Measurements from ENCODE around the gene LRRFIP1. TPM values are rescaled to one million over a fixed set of nuclear protein-coding genes. Genes with fewer than 3 reads are reported as not detected.

The LRRFIP1 gene
- polyA plus RNA-seq, 1 of the 3 experiments (the other 2 are of a cell fraction), result 47.3 TPM

DNA sequence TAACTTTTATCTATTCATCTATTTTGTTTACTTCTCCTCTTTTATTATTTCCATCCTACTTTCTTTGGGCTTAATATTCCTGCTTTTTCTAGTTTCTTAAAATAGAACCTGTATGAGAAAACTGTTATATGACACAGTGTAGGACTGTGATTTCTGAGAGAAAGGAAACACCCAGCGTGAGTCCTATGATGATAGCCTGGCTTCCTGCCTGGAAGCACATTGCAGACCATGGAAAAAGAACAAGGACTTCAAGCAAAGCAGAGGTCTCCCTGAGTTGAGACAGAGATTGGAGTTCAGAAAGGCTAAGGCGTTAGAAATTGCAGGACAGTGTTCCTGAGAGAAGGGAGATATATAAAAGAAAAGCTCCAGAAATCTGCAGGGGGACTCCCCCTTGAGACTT is 178.9 kb downstream of the LRRFIP1 start:
- H3K9ac ChIP-seq, result no peak overlapping the region
- no peak for DNase-seq
- no peaks in the 10 kb centered on the region for H3F3A ChIP-seq (replicated peaks; ENCODE audit: insufficient read depth)
- no peaks in the 10 kb centered on the region for H3K9me3 ChIP-seq
- H3K4me3 ChIP-seq (ENCODE audit: low read depth in 2 of 2, low read length in 1 of 2), result no peak overlapping the region
- H3K4me1 ChIP-seq (ENCODE audit: control insufficient read depth in 1 of 2, insufficient read depth in 2 of 2, low read depth in 1 of 2, low read length in 1 of 2), result peaks cover 0 to 7% of the 10 kb centered on the region in 2 experiments; a peak in 1 of 4 replicates
- no peaks in the 10 kb centered on the region for H3K79me2 ChIP-seq (ENCODE audit: insufficient read depth)
- H2AFZ ChIP-seq (ENCODE audit: low read depth), result no peak overlapping the region
- H3K9me2 ChIP-seq, result no peaks in the 10 kb centered on the region
- H3K27ac ChIP-seq (ENCODE audit: low read depth in 2 of 2, low read length in 1 of 2), result no peak overlapping the region
- H4K20me1 ChIP-seq (ENCODE audit: insufficient read depth), result no peaks in the 10 kb centered on the region
- no peak for TF ChIP-seq EZH2phosphoT487 (IDR thresholded peaks at IDR 0.05; ENCODE audit: borderline replicate concordance, low read depth)
- no peak for TF ChIP-seq RFX5 (IDR thresholded peaks at IDR 0.05; ENCODE audit: low read length)
- no peak for TF ChIP-seq RCOR1 (IDR thresholded peaks at IDR 0.05; ENCODE audit: low read length)
- no peak for TF ChIP-seq ELF1 (IDR thresholded peaks at IDR 0.05)
- TF ChIP-seq TCF12 (IDR thresholded peaks at IDR 0.05), result no peak
- TF ChIP-seq MEF2A (IDR thresholded peaks at IDR 0.05; ENCODE audit: borderline replicate concordance, low read depth), result no peak
- TF ChIP-seq JUND (IDR thresholded peaks at IDR 0.05), result no peak
- no peak for TF ChIP-seq YY1 (IDR thresholded peaks at IDR 0.05; ENCODE audit: low read depth)
- TF ChIP-seq GABPA (IDR thresholded peaks at IDR 0.05; ENCODE audit: low read depth), result no peak
- TF ChIP-seq CHD2 (IDR thresholded peaks at IDR 0.05; ENCODE audit: low read length, partially characterized antibody), result no peak
- TF ChIP-seq TEAD4 (IDR thresholded peaks at IDR 0.05; ENCODE audit: borderline replicate concordance, insufficient read depth), result no peak
- no peak for TF ChIP-seq FOSL2 (IDR thresholded peaks at IDR 0.05; ENCODE audit: borderline replicate concordance, low read depth)
- TF ChIP-seq, protein P1, sequence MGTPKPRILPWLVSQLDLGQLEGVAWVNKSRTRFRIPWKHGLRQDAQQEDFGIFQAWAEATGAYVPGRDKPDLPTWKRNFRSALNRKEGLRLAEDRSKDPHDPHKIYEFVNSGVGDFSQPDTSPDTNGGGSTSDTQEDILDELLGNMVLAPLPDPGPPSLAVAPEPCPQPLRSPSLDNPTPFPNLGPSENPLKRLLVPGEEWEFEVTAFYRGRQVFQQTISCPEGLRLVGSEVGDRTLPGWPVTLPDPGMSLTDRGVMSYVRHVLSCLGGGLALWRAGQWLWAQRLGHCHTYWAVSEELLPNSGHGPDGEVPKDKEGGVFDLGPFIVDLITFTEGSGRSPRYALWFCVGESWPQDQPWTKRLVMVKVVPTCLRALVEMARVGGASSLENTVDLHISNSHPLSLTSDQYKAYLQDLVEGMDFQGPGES (IDR thresholded peaks at IDR 0.05; ENCODE audit: low read depth, low read length), result no peak
- TF ChIP-seq, protein P2, sequence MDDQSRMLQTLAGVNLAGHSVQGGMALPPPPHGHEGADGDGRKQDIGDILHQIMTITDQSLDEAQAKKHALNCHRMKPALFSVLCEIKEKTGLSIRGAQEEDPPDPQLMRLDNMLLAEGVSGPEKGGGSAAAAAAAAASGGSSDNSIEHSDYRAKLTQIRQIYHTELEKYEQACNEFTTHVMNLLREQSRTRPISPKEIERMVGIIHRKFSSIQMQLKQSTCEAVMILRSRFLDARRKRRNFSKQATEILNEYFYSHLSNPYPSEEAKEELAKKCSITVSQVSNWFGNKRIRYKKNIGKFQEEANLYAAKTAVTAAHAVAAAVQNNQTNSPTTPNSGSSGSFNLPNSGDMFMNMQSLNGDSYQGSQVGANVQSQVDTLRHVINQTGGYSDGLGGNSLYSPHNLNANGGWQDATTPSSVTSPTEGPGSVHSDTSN (IDR thresholded peaks at IDR 0.05), result no peak
- TF ChIP-seq MXI1 (IDR thresholded peaks at IDR 0.05; ENCODE audit: low read depth, low read length), result no peak
- TF ChIP-seq, protein P3, sequence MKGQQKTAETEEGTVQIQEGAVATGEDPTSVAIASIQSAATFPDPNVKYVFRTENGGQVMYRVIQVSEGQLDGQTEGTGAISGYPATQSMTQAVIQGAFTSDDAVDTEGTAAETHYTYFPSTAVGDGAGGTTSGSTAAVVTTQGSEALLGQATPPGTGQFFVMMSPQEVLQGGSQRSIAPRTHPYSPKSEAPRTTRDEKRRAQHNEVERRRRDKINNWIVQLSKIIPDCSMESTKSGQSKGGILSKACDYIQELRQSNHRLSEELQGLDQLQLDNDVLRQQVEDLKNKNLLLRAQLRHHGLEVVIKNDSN (IDR thresholded peaks at IDR 0.05; ENCODE audit: borderline replicate concordance, low read depth), result no peak
- no peak for TF ChIP-seq SMC3 (IDR thresholded peaks at IDR 0.05; ENCODE audit: low read depth, low read length)
- no peak for TF ChIP-seq FOXJ3 (CRISPR knock-in tag; IDR thresholded peaks at IDR 0.05)
- TF ChIP-seq RXRA (IDR thresholded peaks at IDR 0.05; ENCODE audit: borderline replicate concordance, low read depth), result no peak
- POLR2A ChIA-PET, result no interaction called here
- CTCF ChIA-PET, result no interaction called here
- WGBS (ENCODE audit: low lambda C conversion rate), result 74% methylated on average over 2 of the region's 2 CpGs
- no peak overlapping the region; the same call in 1 of the 2 replicates for H3K4me2 ChIP-seq
- no peaks in the 10 kb centered on the region for H3K27me3 ChIP-seq (ENCODE audit: insufficient read depth)
- H3K36me3 ChIP-seq (replicated peaks in 1 of 2; ENCODE audit: control insufficient read depth in 1 of 2, insufficient read depth in 2 of 2, low read length in 1 of 2), result no peaks in the 10 kb centered on the region

All from SK-N-SH (cell line).